GM21390 (cell line): ENCODE data around the gene AARS1.
"Not testable (repeated sequence)": the region's sequence is repeated elsewhere in the genome, so short reads cannot be mapped to it uniquely, and the experiment has no call there.

Experiments used
- ATAC-seq: cut with Tn5 transposase; IDR thresholded peaks from one replicate; pipeline ENCODE4 v1.9.1; 2021; ENCODE audit not compliant: unreplicated experiment

AARS1 gene

GRCh38 chr16:70289229-70290094 lies at the start of gene AARS1:
Gene AARS1 (minus strand): TSS chr16:70289506. CDS start chr16:70282763, 6,743 bp downstream.
- peak; percentile 97 for ATAC-seq

GRCh38 chr16:70337814-70338213 lies 48.5 kb upstream of the AARS1 start:
- ATAC-seq: no peak

DNA sequence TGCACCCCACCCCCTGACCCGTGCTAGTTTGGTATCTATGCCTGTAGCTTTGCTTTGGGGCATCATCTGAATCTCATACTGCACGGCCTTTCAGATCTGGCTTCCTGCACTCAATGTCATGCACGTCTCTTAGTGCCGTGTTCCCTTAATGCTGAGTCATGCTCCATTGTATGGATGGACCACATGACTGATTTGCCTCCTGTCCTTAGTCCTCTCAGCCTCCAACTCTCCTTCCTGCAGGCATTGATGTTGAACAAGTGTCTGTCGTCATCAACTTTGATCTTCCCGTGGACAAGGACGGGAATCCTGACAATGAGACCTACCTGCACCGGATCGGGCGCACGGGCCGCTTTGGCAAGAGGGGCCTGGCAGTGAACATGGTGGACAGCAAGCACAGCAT lies 43.4 kb upstream of the AARS1 start:
- not testable (repeated sequence) for ATAC-seq

- ATAC-seq: no peak
Observed at GRCh38 chr16:70331588-70332358, 42.5 kb upstream of the AARS1 start.

- ATAC-seq: no peak
Observed at GRCh38 chr16:70331091-70331490, 41.8 kb upstream of the AARS1 start.

GRCh38 chr16:70324998-70325747 lies 35.9 kb upstream of the AARS1 start:
- ATAC-seq: no peak

- ATAC-seq: no peak
Observed at GRCh38 chr16:70320121-70320520, 30.8 kb upstream of the AARS1 start.

DNA sequence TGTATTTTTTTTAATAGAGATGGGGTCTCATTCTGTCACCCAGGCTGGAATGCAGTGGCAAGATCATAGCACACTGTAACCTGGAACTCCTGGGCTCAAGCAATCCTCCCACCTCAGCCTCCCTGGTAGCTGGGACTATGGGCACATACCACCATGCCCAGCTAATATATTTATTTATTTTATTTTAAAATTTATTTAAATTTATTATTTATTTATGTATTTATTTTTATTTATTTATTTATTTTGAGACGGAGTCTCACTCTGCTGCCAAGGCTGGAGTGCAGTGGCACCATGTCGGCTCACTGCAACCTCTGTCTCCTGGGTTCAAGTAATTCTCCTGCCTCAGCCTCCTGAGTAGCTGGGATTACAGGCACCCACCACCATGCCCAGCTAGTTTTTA lies 18.4 kb upstream of the AARS1 start:
- ATAC-seq: not testable (repeated sequence)

DNA sequence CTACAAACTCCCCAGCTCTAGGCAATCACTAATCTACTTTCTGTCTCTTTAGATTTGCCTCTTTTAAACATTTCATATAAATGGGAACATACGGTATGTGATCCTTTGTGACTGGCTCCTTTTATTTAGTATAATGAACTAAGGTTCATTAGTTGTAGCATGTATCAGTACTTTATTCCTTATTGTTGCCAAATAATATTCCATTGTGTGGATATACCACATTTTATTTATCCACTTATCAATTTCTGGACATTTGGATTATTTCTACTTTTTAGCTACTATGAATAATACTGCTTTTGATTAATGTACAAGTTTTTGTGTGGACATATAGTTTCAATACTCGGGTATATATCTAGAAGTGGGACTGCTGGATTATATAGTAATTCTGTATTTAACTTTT lies 17.6 kb upstream of the AARS1 start:
- ATAC-seq: no peak

GRCh38 chr16:70304892-70305448 lies 15.7 kb upstream of the AARS1 start:
- ATAC-seq: no peak

DNA sequence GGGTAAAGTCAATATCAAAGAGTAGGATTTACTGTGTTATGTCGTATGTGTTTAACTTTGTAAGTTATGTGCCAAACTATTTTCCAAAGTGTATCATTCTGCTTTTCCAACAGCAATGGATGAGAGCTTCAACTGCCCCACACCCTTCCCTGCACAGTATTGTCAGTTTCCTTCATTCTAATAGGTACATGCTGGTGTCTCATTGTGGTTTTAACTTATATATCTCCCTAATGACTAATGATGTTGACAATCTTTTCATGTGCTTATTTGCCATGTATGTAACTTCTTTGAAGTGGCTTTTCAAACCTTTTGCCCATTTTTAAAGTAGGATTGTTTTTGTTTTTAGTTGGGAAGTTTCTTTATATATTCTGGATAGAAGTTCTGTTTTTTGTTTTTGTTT lies 13.4 kb upstream of the AARS1 start:
- ATAC-seq: no peak

GRCh38 chr16:70301121-70301520 lies 11.8 kb upstream of the AARS1 start:
- ATAC-seq: no peak

DNA sequence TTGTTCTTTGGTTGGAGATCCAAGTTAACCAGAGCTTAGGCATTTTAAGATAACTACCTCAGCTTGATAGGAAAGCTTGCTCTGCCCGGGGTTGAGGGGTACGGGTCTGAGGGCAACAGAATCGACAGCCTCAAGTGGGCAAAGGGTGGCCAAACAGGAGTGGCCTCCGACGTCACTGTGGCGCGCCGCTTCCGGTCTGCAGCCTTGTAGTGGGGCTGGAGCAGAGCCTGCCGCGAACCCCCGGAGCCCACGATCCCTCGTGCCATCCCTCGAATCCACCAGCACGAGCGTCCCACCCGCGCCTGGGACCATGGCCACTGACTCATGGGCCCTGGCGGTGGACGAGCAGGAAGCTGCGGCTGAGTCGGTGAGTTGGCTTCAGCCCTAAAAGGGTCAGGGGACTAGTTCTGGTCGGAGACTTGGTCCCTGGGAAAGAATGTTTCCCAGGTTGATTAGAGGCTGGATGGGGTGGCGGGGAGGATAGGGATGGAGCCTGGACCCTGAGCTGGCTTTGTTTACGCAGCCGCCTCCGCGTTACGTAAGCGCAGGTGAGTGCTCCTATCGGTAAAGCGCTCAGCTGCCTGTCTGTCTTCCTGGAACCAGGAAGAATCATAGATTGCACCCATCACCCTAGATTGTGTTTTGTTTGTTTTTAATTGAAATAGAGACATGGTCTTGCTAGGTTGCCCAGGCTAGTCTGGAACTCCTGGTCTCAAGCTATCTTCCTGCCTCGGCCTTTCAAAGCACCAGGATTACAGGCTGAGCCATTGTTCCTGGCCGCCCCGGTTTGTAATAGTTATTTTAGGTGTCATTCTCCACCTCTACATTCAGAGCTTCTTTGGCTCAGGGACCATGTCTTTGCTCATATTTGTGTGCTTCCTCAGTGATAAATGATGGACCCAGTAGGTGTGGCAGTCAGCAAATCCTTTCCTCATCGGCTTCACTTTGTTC lies 10.0 kb upstream of the AARS1 start, which contains the start of gene DDX19B:
Gene DDX19B, plus strand, starts transcription at position 199 of the 951 bp plus-strand sequence. Its CDS starts 112 bp downstream, at position 311.
- peak; percentile 72 for ATAC-seq

DNA sequence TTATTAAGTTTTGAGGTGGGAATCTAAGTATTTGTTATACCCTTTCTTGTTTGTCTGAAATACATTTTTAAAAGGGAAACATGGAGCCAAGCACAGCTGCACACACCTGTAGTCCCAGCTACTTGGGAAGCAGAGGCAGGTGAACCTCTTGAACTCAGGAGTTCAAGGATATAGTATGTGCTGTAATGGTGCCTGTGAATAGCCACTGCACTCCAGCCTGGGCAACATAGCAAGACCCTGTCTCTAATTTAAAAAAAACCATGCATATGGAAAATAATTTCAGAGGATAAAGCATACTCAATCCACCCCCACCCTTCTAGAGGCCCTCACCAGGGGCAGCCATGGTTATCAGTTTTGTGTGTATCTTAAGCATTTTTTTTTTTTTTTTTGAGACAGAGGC lies 6.3 kb upstream of the AARS1 start:
- ATAC-seq: no peak

- no peak for ATAC-seq
Observed at GRCh38 chr16:70294385-70295025, 5.2 kb upstream of the AARS1 start.

GRCh38 chr16:70292148-70292547 lies 2.8 kb upstream of the AARS1 start:
- not testable (repeated sequence) for ATAC-seq

DNA sequence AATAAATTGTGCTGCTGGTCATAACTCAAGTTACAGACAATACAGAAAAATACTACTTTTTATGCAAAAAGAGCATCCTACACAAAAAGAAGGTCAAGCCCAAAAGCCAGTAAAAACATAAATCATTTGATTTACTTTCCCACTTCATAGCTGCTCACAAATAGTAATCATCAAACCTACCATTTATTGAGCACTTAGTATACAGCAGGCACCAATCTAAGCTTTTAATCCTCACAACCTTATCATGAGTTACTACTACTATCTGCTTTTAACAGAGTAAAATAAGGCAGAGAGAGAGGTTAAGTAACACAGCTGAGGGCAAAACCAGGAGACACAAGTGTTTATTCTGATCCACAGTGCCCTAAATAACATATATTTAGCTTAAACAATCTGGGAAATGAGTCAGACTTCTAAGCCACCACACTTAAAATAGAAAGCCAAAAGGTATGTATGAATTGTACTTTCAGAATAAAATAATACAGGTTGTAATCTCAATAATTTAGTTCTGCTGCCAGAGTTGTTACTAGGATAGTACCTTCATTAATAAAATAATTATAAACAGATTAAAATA lies 1.7 kb upstream of the AARS1 start:
- ATAC-seq: no peak

GRCh38 chr16:70287304-70287971 lies 1.9 kb downstream of the AARS1 start:
- not testable (repeated sequence) for ATAC-seq
